Effector memory CD8-positive, alpha-beta T cell (primary cell): ENCODE data around the gene SPINK8.
"Not testable (repeated sequence)": the region's sequence is repeated elsewhere in the genome, so short reads cannot be mapped to it uniquely, and the experiment has no call there.

Experiments used
- ATAC-seq: fragments of 150-1000 bp; cut with Tn5 transposase; replicated peaks from 2 replicates; pipeline ENCODE4 v1.10.0; 2021; ENCODE audit warnings: mild to moderate bottlenecking, moderate library complexity
- DNase-seq, 3 experiments: peaks; one replicate each; pipeline ENCODE4 v3.0.0; 2021
- H3K27ac Mint-ChIP-seq, 2 donors: one replicate each; pipeline ENCODE4 v1.8.0; 2022; ENCODE audit warnings: mild to moderate bottlenecking in 2 of 2, mixed read lengths in 2 of 2, moderate library complexity in 2 of 2
- H3K27me3 Mint-ChIP-seq, 2 donors: one replicate each; pipeline ENCODE4 v1.8.0; 2022; ENCODE audit warnings: mixed read lengths in 2 of 2
- H3K36me3 Mint-ChIP-seq: one replicate; pipeline ENCODE4 v1.8.0; 2022; ENCODE audit warnings: mild to moderate bottlenecking, moderate library complexity, mixed read lengths; ENCODE audit not compliant: insufficient read depth
- H3K4me1 Mint-ChIP-seq, 2 donors: one replicate each; pipeline ENCODE4 v1.8.0; 2022; ENCODE audit warnings: low read depth in 2 of 2, mixed read lengths in 2 of 2
- H3K4me3 Mint-ChIP-seq, 2 donors: one replicate each; pipeline ENCODE4 v1.8.0; 2022; ENCODE audit warnings: mild to moderate bottlenecking in 2 of 2, mixed read lengths in 2 of 2, moderate library complexity in 2 of 2
- H3K9me3 Mint-ChIP-seq, 2 donors: one replicate each; pipeline ENCODE4 v1.8.0; 2022; ENCODE audit warnings: mixed read lengths in 2 of 2
- total RNA-seq, 9 experiments: gene quantifications; one replicate each; lab custom pipeline; 2026; lab: John Stamatoyannopoulos, UW

The SPINK8 gene
- total RNA-seq: 0 reads per million in 9 experiments

- H3K27me3 Mint-ChIP-seq: peaks cover 36 to 56% of the 10 kb centered on the region in 2 donors
- not testable (repeated sequence) for H3K9me3 Mint-ChIP-seq, H3K4me3 Mint-ChIP-seq
Measured at GRCh38 chr3:48333346-48334245, at the start of gene SPINK8. Gene SPINK8 (minus strand): TSS chr3:48333661. CDS start chr3:48328341, 5,320 bp downstream.

GRCh38 chr3:48372862-48373435 lies 39.5 kb upstream of the SPINK8 start:
- no peak overlapping the region for H3K4me3 Mint-ChIP-seq
- no peaks in the 10 kb centered on the region for H3K9me3 Mint-ChIP-seq
- no peaks in the 10 kb centered on the region for H3K27me3 Mint-ChIP-seq
- no peaks in the 10 kb centered on the region for H3K4me1 Mint-ChIP-seq
- no peaks in the 10 kb centered on the region for H3K36me3 Mint-ChIP-seq
- ATAC-seq: no peak
- DNase-seq: no peak
- H3K27ac Mint-ChIP-seq: no peak overlapping the region

More at GRCh38 chr3:48333346-48334245, at the start of gene SPINK8:
- not testable (repeated sequence) for DNase-seq, H3K27ac Mint-ChIP-seq, H3K4me1 Mint-ChIP-seq, H3K36me3 Mint-ChIP-seq, ATAC-seq

- no peaks in the 10 kb centered on the region for H3K4me1 Mint-ChIP-seq
- ATAC-seq (no peak), DNase-seq (no peak)
- H3K9me3 Mint-ChIP-seq: no peaks in the 10 kb centered on the region
- H3K27ac Mint-ChIP-seq: no peak overlapping the region
- no peaks in the 10 kb centered on the region for H3K36me3 Mint-ChIP-seq
- H3K27me3 Mint-ChIP-seq: no peaks in the 10 kb centered on the region
- no peak overlapping the region for H3K4me3 Mint-ChIP-seq
Measured at GRCh38 chr3:48372377-48372770, 38.9 kb upstream of the SPINK8 start.

GRCh38 chr3:48371651-48372376 lies 38.4 kb upstream of the SPINK8 start, which contains the start of gene FBXW12:
Gene FBXW12 (plus strand): TSS chr3:48372219. CDS start chr3:48372768, 549 bp downstream.
- H3K4me1 Mint-ChIP-seq: no peaks in the 10 kb centered on the region
- no peaks in the 10 kb centered on the region for H3K36me3 Mint-ChIP-seq
- no peak within 1 kb of the TSS for H3K4me3 Mint-ChIP-seq
- no peaks in the 10 kb centered on the region for H3K27me3 Mint-ChIP-seq
- DNase-seq (no peak), ATAC-seq (no peak)
- no peaks in the 10 kb centered on the region for H3K9me3 Mint-ChIP-seq
- H3K27ac Mint-ChIP-seq: no peak within 1 kb of the TSS

- no peaks in the 10 kb centered on the region for H3K36me3 Mint-ChIP-seq
- no peak overlapping the region for H3K27ac Mint-ChIP-seq
- ATAC-seq (no peak), DNase-seq (no peak)
- H3K9me3 Mint-ChIP-seq: no peaks in the 10 kb centered on the region
- H3K4me3 Mint-ChIP-seq: no peak overlapping the region
- no peaks in the 10 kb centered on the region for H3K4me1 Mint-ChIP-seq
- H3K27me3 Mint-ChIP-seq: no peaks in the 10 kb centered on the region
Measured at GRCh38 chr3:48370333-48370713, 36.9 kb upstream of the SPINK8 start.

- Mint-ChIP-seq H3K4me1 (no peaks in the 10 kb centered on the region), H3K27ac (peak overlapping the region in 1 of 2 donors; percentile 22), H3K27me3 (no peaks in the 10 kb centered on the region), H3K36me3 (no peaks in the 10 kb centered on the region), H3K4me3 (no peak overlapping the region), H3K9me3 (no peaks in the 10 kb centered on the region)
- ATAC-seq: no peak
- DNase-seq: no peak
Measured at GRCh38 chr3:48369693-48370332, 36.4 kb upstream of the SPINK8 start.

- no peak for ATAC-seq
- Mint-ChIP-seq H3K27me3 (no peaks in the 10 kb centered on the region), H3K27ac (no peak overlapping the region), H3K36me3 (no peaks in the 10 kb centered on the region), H3K4me1 (no peaks in the 10 kb centered on the region), H3K4me3 (no peak overlapping the region), H3K9me3 (no peaks in the 10 kb centered on the region)
- DNase-seq: no peak
Measured at GRCh38 chr3:48367201-48367600, 33.7 kb upstream of the SPINK8 start.

- ATAC-seq (no peak), DNase-seq (no peak)
- Mint-ChIP-seq H3K27ac (no peak overlapping the region), H3K36me3 (no peaks in the 10 kb centered on the region), H3K4me3 (no peak overlapping the region), H3K27me3 (peaks cover 2 to 6% of the 10 kb centered on the region in 2 donors), H3K4me1 (no peaks in the 10 kb centered on the region), H3K9me3 (peaks cover 0 to 2% of the 10 kb centered on the region in 2 donors)
Measured at GRCh38 chr3:48364840-48365239, 31.4 kb upstream of the SPINK8 start.

- no peak for ATAC-seq
- DNase-seq: no peak
- H3K4me1 Mint-ChIP-seq: no peaks in the 10 kb centered on the region
- peaks cover 12 to 18% of the 10 kb centered on the region in 2 donors for H3K27me3 Mint-ChIP-seq
- H3K36me3 Mint-ChIP-seq: no peaks in the 10 kb centered on the region
- peaks cover 0 to 2% of the 10 kb centered on the region in 2 donors for H3K9me3 Mint-ChIP-seq
- no peak overlapping the region for H3K4me3 Mint-ChIP-seq
- H3K27ac Mint-ChIP-seq: no peak overlapping the region
Measured at GRCh38 chr3:48361928-48362327, 28.5 kb upstream of the SPINK8 start.

- no peak overlapping the region for H3K27ac Mint-ChIP-seq
- DNase-seq: no peak
- peaks cover 0 to 2% of the 10 kb centered on the region in 2 donors for H3K9me3 Mint-ChIP-seq
- H3K27me3 Mint-ChIP-seq: peaks cover 46 to 66% of the 10 kb centered on the region in 2 donors
- H3K4me1 Mint-ChIP-seq: no peaks in the 10 kb centered on the region
- H3K36me3 Mint-ChIP-seq: no peaks in the 10 kb centered on the region
- ATAC-seq: no peak
- no peak overlapping the region for H3K4me3 Mint-ChIP-seq
Measured at GRCh38 chr3:48356419-48356818, 23.0 kb upstream of the SPINK8 start.

- Mint-ChIP-seq H3K36me3 (no peaks in the 10 kb centered on the region), H3K27ac (no peak overlapping the region), H3K27me3 (peaks cover 34 to 56% of the 10 kb centered on the region in 2 donors), H3K4me3 (no peak overlapping the region), H3K9me3 (no peaks in the 10 kb centered on the region), H3K4me1 (no peaks in the 10 kb centered on the region)
- ATAC-seq (no peak), DNase-seq (no peak)
Measured at GRCh38 chr3:48353987-48354386, 20.5 kb upstream of the SPINK8 start.

GRCh38 chr3:48352546-48352945 lies 19.1 kb upstream of the SPINK8 start:
- Mint-ChIP-seq H3K4me3 (no peak overlapping the region), H3K27ac (no peak overlapping the region), H3K4me1 (no peaks in the 10 kb centered on the region), H3K36me3 (no peaks in the 10 kb centered on the region), H3K9me3 (no peaks in the 10 kb centered on the region), H3K27me3 (peaks cover 39 to 54% of the 10 kb centered on the region in 2 donors)
- ATAC-seq: no peak
- no peak for DNase-seq

- DNase-seq (no peak), ATAC-seq (no peak)
- Mint-ChIP-seq H3K9me3 (no peaks in the 10 kb centered on the region), H3K27me3 (peaks cover 13 to 18% of the 10 kb centered on the region in 2 donors), H3K4me1 (no peaks in the 10 kb centered on the region), H3K36me3 (no peaks in the 10 kb centered on the region), H3K27ac (no peak overlapping the region), H3K4me3 (no peak overlapping the region)
Measured at GRCh38 chr3:48347500-48347899, 14.0 kb upstream of the SPINK8 start.
